Cardiac septum (tissue), 1 donor: Measurements from ENCODE around the gene KNG1. TPM values are rescaled to one million over a fixed set of nuclear protein-coding genes. Genes with fewer than 3 reads are reported as not detected.
"Not testable (repeated sequence)": the region's sequence is repeated elsewhere in the genome, so short reads cannot be mapped to it uniquely, and the experiment has no call there.

Experiments
- DNase-seq: peaks from one replicate; pipeline ENCODE4 v3.0.0-alpha.2; 2020; ENCODE audit warnings: low spot score
- intact Hi-C: fragments of 100-400 bp; cut with DNase I; formaldehyde crosslinking; loops from one replicate; pipeline ENCODE4 v1.14.0; 2022
- long read RNA-seq: library from polyadenylated mRNA; unstranded; transcript quantifications from one replicate; pipeline ENCODE4 v2.0.0, GENCODE V29; 2021
- total RNA-seq: library from RNA; stranded (reverse); fragmentation: NEBNext Ultra II Directional; extraction: Animal tissue kit (Norgen Biotek cat#: 25700); gene quantifications from one replicate; pipeline ENCODE4 v1.2.1, GENCODE V29; 2021
- donor health status: DM: no; HTN: no; CAD: no.

The KNG1 gene
- not detected for total RNA-seq
- long read RNA-seq, result 0 reads

DNA sequence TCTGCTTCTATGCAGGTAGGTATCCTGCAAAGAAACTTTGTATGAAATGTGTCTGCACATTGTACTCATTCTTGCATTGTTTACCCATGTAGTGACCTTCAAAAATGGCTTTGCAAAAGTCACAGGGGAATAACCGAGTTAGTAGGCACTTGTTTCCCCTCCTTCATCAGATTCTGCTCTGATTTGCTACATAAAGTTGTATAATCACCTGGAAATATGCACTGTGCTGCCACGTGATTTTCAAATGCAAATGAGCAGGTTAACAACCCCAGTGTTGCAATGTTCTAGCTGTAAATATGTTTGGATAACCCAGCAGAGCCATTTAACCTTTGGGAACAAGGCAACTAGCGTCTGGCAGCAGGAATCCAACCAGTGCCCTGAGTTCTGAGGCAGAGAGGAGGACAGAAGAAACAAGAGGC lies at the start of gene KNG1:
KNG1 (plus strand) TSS at position 321 of the 419 bp plus-strand sequence. CDS start 184 bp downstream, outside the sequence.
- intact Hi-C loops, result no loop called here

GRCh38 chr3:186668426-186668825 lies 48.7 kb upstream of the KNG1 start:
- DNase-seq, result no peak
- intact Hi-C loops, result no loop called here

More for the DNA sequence above, at the start of gene KNG1:
- DNase-seq, result no peak

DNA sequence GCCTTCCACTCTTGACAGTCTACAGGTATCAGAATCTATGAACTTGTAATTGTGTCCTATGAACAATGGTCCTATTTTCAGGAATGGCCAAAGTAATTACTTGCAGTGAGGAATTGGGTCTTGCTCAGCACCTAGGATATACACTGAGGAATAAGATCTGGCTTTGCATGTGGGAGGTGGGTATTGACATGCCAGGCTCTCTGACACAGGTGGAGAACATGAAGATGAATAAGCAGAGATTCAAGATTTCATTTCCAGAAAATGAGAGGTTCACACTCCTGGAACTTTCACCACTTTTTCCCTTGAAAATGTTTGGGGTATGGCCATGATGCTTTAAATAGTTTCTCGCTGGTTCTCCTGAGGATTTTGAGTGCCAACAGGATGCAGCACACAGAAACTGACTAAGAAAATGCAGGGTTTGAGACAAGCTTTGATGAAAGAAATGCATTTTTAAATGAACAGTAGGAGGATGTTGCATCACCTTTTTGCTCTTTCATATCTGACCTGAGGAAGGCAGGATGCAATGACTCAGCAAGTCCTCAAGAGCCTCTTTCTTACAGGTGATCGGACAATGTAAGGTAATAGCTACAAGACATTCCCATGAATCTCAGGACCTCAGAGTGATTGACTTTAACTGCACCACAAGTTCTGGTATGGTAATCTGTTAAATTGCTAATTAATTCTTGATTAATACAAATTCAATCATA lies 47.6 kb upstream of the KNG1 start:
- DNase-seq, result no peak
- intact Hi-C loops, result no loop called here

DNA sequence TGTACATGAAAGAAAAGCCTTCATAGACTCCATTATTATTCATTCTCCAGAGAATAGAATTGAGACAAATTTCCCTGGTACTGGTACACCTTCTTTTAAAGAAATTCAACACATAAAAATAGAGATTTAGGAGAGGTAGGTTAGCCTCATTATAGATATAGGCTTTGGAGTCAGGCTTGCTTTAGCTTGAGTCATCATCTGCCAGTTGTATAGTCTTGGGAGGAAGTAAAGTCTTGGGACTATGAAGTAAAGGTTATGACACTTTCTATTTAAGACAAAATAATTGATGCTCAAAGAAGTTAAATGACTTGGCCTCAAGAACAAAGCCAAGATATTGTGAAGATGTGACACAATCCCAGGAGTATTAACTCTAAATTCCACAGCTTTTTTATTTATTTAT lies 47.0 kb upstream of the KNG1 start:
- intact Hi-C loops, result no loop called here
- DNase-seq, result no peak

DNA sequence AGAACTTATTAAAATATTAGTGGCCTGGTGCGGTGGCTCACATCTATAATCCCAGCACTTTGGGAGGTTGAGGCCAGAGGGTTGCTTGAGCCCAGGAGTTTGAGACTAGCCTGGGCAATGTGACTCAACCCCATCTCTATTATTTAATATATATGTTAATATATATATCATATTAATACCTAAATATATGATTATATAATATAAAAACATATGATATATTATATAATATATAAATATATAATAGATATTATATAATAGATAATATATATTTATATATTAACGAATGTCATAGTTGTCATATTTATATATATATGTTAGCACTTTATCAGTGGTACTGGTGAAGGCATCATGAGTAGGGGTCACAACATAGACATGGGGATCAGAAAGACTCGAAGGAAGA lies 46.1 kb upstream of the KNG1 start:
- DNase-seq, result no peak
- intact Hi-C loops, result no loop called here

DNA sequence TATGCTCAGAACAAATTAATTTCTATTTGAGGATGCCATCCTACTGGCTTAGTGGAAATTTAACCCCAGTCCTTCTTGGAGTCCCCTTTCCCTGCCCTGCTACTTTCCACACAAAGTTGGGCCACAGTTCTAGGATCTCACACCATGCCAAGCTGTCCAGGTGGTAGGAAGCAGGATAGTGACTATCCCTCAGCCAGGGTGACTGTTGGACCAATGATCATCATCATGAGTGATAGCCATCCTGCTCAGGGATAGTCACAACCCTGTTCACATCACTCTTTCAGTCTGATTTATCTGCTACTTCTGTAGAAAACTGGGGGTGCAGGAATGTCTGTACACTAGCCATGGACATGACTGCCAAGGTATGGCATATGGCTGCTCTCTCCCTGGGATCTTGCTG lies 38.6 kb upstream of the KNG1 start:
- DNase-seq, result no peak

GRCh38 chr3:186679151-186679550 lies 38.0 kb upstream of the KNG1 start:
- intact Hi-C loops, result no loop called here
- no peak for DNase-seq

More for the DNA sequence above, 38.6 kb upstream of the KNG1 start:
- intact Hi-C loops, result no loop called here

DNA sequence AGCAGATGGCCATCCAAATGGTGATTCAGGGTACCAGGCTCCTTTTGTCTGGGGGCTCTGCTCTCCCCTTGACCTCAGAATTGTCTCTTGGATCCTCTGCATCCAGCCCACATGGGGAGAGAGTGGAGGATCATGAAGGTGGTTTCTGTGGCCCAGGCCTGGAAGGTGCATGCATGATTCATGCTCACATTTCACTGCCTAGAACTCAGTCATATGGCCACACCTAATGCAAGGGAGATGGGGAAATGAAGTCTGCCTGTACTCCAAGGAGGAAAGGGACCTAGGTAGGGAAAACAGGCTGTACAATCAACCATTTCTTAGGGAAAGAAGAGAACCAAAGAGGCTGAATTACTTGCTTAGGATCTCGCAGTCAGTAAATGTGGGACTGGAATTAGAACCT lies 36.3 kb upstream of the KNG1 start:
- intact Hi-C loops, result no loop called here
- no peak for DNase-seq

DNA sequence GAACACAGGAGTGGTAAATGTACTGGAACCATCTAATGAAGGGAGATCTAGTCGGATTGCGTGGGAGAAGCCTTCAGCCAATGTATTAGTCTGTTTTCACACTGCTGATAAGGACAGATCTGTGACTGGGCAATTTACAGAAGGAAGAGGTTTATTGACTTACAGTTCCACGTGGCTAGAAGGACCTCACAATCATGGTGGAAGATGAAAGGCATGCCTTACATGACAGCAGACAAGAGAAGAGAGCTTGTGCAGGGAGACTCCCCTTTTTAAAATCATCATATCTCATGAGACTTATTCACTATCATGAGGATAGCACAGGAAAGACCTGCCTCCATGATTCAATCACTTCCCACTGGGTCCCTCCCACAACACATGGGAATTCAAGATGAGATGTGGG lies 34.3 kb upstream of the KNG1 start:
- no peak for DNase-seq
- intact Hi-C loops, result no loop called here

DNA sequence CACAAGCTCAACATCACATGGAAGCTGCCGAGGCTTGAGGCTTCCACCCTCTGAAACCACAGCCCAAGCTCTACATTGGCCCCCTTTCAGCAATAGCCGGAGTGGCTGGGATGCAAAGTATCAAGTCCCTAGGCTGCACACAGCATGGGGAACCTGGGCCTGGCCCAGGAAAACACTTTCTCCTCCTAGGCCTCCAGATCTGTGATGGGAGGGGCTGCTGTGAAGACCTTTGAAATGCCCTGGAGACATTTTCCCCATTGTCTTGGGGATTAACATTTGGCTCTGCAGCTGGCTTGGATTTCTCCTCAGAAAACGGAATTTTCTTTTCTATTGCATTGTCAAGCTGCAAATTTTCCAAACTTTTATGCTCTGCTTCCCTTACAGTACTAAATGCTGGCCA lies 33.2 kb upstream of the KNG1 start:
- intact Hi-C loops, result no loop called here
- DNase-seq, result no peak

DNA sequence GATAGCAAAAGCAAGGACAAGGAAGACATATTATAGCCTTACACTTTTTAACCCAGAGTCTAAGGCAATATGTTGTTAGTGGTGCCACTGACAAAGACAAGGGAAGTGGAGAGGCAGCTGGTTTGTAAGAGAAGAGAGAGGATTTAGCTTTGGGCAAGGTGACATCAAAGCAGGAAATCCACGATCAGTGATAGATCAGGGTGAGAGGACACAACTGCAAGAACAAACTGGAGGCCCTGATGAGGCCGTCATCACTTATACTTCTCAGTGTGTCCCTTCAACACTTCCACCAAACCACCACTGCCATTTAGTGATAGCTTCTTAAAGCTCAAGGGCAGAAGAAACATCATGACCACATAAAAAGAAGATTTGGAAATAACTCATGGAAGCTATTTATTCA lies 30.7 kb upstream of the KNG1 start:
- intact Hi-C loops, DNase-seq: not testable (repeated sequence)

- intact Hi-C loops, result no loop called here
These were observed 30.0 kb upstream of the KNG1 start for GRCh38 chr3:186687120-186687651.

DNA sequence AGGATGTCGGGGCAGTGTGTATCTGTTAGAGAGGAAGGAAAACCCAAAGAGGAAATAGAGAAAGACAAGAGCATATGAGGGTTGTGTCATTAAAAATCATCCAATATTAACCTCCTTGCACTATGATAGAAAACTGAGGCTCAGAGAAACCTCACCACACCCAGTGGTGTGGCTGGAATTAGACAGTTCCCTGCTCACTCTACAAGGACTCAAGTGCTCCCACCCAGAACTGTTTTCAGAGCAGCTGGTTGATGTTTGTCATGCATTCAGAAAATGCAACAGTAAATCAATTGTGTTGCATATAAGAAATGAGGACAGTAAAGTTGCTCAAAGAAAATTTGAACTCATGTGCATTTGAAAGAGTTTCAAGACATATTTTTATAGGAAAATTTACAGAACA lies 26.9 kb upstream of the KNG1 start:
- intact Hi-C loops, DNase-seq: not testable (repeated sequence)

More at GRCh38 chr3:186687120-186687651, 30.0 kb upstream of the KNG1 start:
- no peak for DNase-seq

DNA sequence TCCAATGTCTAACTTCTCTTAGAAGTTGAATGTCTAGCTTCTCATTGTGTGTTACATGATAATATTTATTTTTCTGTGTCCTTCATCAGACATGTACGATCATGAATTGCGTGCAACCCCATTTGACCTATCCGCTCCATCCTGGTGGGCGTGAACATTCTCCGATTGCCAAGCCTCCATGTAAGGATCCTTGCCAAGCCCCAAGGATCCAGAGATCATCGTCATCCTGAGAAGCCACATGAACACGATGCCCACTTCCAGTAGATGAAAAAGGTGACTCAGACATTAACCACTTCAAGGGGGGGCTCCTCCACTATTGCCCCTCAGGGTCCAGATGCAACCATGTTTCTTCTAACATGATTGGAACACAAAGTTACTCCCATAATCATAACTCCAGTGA lies 25.5 kb upstream of the KNG1 start:
- no peak for DNase-seq
- intact Hi-C loops, result no loop called here

DNA sequence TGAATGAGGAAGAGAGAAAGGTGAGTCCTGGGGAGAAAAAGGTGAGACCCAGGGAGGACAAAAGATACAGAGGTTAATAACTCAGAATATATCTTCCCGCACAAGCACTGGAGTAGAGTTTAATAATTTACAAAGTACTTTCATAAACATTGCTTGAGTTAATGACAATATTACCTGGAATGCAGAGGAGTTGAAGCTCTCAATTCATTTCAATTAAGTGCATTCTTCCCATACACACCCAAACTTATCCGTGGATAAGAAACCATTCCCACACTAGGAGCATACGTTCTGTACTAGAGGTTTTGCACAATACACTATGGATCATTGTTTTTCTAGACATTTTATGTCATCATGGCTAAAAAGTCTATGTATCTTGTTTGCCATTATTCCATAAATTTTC lies 23.3 kb upstream of the KNG1 start:
- intact Hi-C loops, result no loop called here

GRCh38 chr3:186694288-186695032 lies 22.7 kb upstream of the KNG1 start:
- intact Hi-C loops, result no loop called here
- DNase-seq, result no peak

More for the DNA sequence above, 23.3 kb upstream of the KNG1 start:
- DNase-seq, result no peak

- intact Hi-C loops, result no loop called here
- no peak for DNase-seq
These were observed 20.6 kb upstream of the KNG1 start for GRCh38 chr3:186696522-186696921.

DNA sequence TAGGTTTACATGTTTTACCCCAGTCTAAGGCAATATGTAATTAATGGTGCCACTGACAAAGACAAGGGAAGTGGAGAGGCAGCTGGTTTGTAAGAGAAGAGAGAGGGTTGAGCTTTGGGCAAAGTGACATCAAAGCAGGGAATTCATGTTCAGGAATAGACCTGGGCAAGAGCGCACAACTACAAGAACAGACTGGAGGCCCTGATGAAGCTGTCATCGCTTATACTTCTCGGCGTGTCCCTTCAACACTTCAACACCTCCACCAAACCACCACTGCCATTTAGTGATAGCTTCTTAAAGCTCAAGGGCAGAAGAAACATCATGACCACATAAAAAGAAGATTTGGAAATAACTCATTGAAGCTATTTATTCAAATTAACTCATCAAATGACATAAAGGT lies 19.6 kb upstream of the KNG1 start:
- no peak for DNase-seq
- intact Hi-C loops, result no loop called here

DNA sequence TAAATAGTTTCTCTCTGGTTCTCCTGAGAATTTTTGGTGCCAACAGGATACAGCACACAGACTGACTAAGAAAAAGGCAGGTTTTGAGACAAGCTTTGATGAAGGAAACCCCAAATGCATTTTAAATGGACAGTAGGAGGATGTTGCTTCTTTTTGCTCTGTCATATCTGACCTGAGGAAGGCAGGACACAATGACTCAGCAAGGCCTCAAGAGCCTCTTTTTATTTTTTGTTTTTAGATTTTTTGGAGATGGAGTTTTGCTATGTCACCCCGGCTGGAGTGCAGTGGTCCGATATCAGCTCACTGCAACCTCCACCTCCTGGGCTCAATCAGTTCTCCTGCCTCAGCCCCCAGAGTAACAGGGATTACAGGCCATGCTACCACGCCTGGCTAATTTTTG lies 16.9 kb upstream of the KNG1 start:
- no peak for DNase-seq
- intact Hi-C loops, result no loop called here

DNA sequence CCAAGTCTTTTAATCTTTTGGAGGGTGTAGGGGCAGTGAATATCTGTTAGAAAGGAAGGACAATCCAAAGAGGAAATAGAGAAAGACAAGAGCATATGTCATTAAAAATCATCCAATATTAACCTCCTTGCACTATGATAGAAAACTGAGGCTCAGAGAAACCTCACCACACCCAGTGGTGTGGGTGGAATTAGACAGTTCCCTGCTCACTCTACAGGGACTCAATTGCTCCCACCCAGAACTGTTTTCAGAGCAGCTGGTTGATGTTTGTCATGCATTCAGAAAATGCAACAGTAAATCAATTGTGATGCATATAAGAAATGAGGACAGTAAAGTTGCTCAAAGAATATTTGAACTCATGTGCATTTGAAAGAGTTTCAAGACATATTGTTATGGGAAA lies 14.7 kb upstream of the KNG1 start:
- intact Hi-C loops, result not testable (repeated sequence)

More for the DNA sequence above, 14.7 kb upstream of the KNG1 start:
- DNase-seq, result not testable (repeated sequence)
